Measurements from ENCODE around the gene TUBA8.
"Not testable (repeated sequence)": the region's sequence is repeated elsewhere in the genome, so short reads cannot be mapped to it uniquely, and the experiment has no call there.

Gene TUBA8

GRCh38 chr22:18136563-18137320, 26.1 kb downstream of the TUBA8 start:
- no peak for DNase-seq

- DNase-seq: not testable (repeated sequence)
These were observed 30.4 kb downstream of the TUBA8 start for GRCh38 chr22:18141004-18141403.

GRCh38 chr22:18144105-18144504, 33.5 kb downstream of the TUBA8 start:
- no peak for DNase-seq

- DNase-seq: no peak
These were observed 35.2 kb downstream of the TUBA8 start for GRCh38 chr22:18145676-18146388.

GRCh38 chr22:18146389-18146753, 35.8 kb downstream of the TUBA8 start:
- no peak for DNase-seq

- DNase-seq: no peak
These were observed 37.2 kb downstream of the TUBA8 start for GRCh38 chr22:18147791-18148190.

- no peak for DNase-seq
These were observed 37.8 kb downstream of the TUBA8 start for GRCh38 chr22:18148293-18148965.

GRCh38 chr22:18152519-18152918, 41.9 kb downstream of the TUBA8 start:
- no peak for DNase-seq

GRCh38 chr22:18154821-18155390, 44.3 kb downstream of the TUBA8 start:
- no peak for DNase-seq

GRCh38 chr22:18155546-18155945, 44.9 kb downstream of the TUBA8 start:
- not testable (repeated sequence) for DNase-seq

- peak; percentile 86 for DNase-seq
These were observed 46.5 kb downstream of the TUBA8 start for GRCh38 chr22:18156878-18157713.

GRCh38 chr22:18157714-18158028, 47.1 kb downstream of the TUBA8 start:
- DNase-seq: no peak

GRCh38 chr22:18160641-18161040, 50.0 kb downstream of the TUBA8 start:
- DNase-seq: not testable (repeated sequence)

- not testable (repeated sequence) for DNase-seq
These were observed 53.2 kb downstream of the TUBA8 start for GRCh38 chr22:18163843-18164242.

GRCh38 chr22:18164584-18164983, 54.0 kb downstream of the TUBA8 start:
- not testable (repeated sequence) for DNase-seq

- DNase-seq: not testable (repeated sequence)
These were observed 54.7 kb downstream of the TUBA8 start for GRCh38 chr22:18165356-18165755.

- not testable (repeated sequence) for DNase-seq
These were observed 59.7 kb downstream of the TUBA8 start for GRCh38 chr22:18170284-18170683.

GRCh38 chr22:18172203-18172602, 61.6 kb downstream of the TUBA8 start:
- not testable (repeated sequence) for DNase-seq

- not testable (repeated sequence) for DNase-seq
These were observed 62.2 kb downstream of the TUBA8 start for GRCh38 chr22:18172776-18173175.

- DNase-seq: not testable (repeated sequence)
These were observed 62.8 kb downstream of the TUBA8 start for GRCh38 chr22:18173441-18173840.
